CD4-positive, CD25-positive, alpha-beta regulatory T cell (primary cell): ENCODE results near the gene TMEM221. TPM values are rescaled to one million over a fixed set of nuclear protein-coding genes. Genes with fewer than 3 reads are reported as not detected.

Experiments used
- ATAC-seq, 2 donors: fragments of 150-1000 bp; cut with Tn5 transposase; one replicate each; pipeline ENCODE4 v1.10.0; 2021; ENCODE audit warnings: low read depth in 2 of 2, moderate number of reproducible peaks in 2 of 2, moderate library complexity in 1 of 2
- DNase-seq, 3 donors: peaks; one replicate each; pipeline versions ENCODE4 v3.0.0 to v3.0.0-alpha.2; 2012 to 2022; ENCODE audit warnings: mixed read lengths in 1 of 3
- H3K27ac ChIP-seq: one replicate; pipeline ENCODE4 v1.7.0; 2013; ENCODE audit warnings: mild to moderate bottlenecking, low read length; ENCODE audit not compliant: insufficient read depth, poor library complexity, severe bottlenecking
- H3K27me3 ChIP-seq: one replicate; pipeline ENCODE4 v1.7.0; 2013; ENCODE audit warnings: low read length; ENCODE audit not compliant: control insufficient read depth, insufficient read depth
- H3K36me3 ChIP-seq: one replicate; pipeline ENCODE4 v1.7.0; 2013; ENCODE audit warnings: mild to moderate bottlenecking, low read length, moderate library complexity; ENCODE audit not compliant: control insufficient read depth, insufficient read depth
- H3K4me1 ChIP-seq: 2 replicates; pipeline ENCODE4 v1.7.0; 2013; ENCODE audit warnings: mild to moderate bottlenecking, low read length; ENCODE audit not compliant: insufficient read depth, control insufficient read depth, poor library complexity, severe bottlenecking
- H3K4me3 ChIP-seq: one replicate; pipeline ENCODE4 v1.7.0; 2013; ENCODE audit warnings: low read depth, mild to moderate bottlenecking, low read length, moderate library complexity
- H3K9me3 ChIP-seq, 2 experiments: 1 replicate in 1 of 2; 2 replicates in 1 of 2; pipeline ENCODE4 v1.7.0; 2013; ENCODE audit warnings: low read length in 2 of 2, mild to moderate bottlenecking in 1 of 2, moderate library complexity in 1 of 2; ENCODE audit not compliant: control insufficient read depth in 2 of 2
- H3K27ac Mint-ChIP-seq, 3 donors: one replicate each; pipeline ENCODE4 v1.8.0; 2020 to 2022; ENCODE audit warnings: mild to moderate bottlenecking in 3 of 3, mixed read lengths in 3 of 3, moderate library complexity in 2 of 3
- H3K27me3 Mint-ChIP-seq: one replicate; pipeline ENCODE4 v1.8.0; 2022; ENCODE audit warnings: mild to moderate bottlenecking, mixed read lengths
- H3K36me3 Mint-ChIP-seq: one replicate; pipeline ENCODE4 v1.8.0; 2020; ENCODE audit warnings: mixed read lengths
- H3K4me1 Mint-ChIP-seq, 4 donors: one replicate each; pipeline ENCODE4 v1.8.0; 2020 to 2022; ENCODE audit warnings: mixed read lengths in 4 of 4, mild to moderate bottlenecking in 1 of 4
- H3K4me3 Mint-ChIP-seq, 4 donors: one replicate each; pipeline ENCODE4 v1.8.0; 2020 to 2022; ENCODE audit warnings: mild to moderate bottlenecking in 4 of 4, mixed read lengths in 4 of 4, moderate library complexity in 3 of 4
- H3K9me3 Mint-ChIP-seq, 7 donors: one replicate each; pipeline ENCODE4 v1.8.0; 2020 to 2022; ENCODE audit warnings: mixed read lengths in 7 of 7, mild to moderate bottlenecking in 3 of 7, moderate library complexity in 2 of 7
- polyA plus RNA-seq, 4 donors: library from polyadenylated mRNA; unstranded; fragments of 300-500 nt; fragmentation: Illumina TruSeq; gene quantifications; one replicate each; pipeline ENCODE4 v1.2.3, GENCODE V29; 2021
- total RNA-seq: library from RNA; stranded (reverse); gene quantifications from one replicate; pipeline ENCODE4 v1.2.3, GENCODE V29; 2022

TMEM221 gene
- total and polyA plus RNA-seq, 5 donors from 2014 or later, result 0.16 TPM; not detected in 4

GRCh38 chr19:17470068-17470841, 21.8 kb upstream of the TMEM221 start, which contains the start of gene SLC27A1:
SLC27A1 (plus strand) TSS chr19:17470524; CDS start chr19:17470541, 17 bp downstream.
- Mint-ChIP-seq H3K27ac (peak within 1 kb of the TSS; percentile 93 to 97 (median 97)), H3K4me3 (peak within 1 kb of the TSS; percentile 89 to 99 (median 97)), H3K36me3 (no peaks in the 10 kb centered on the region), H3K9me3 (no peaks in the 10 kb centered on the region), H3K4me1 (peaks cover 5 to 30% (median 15%) of the 10 kb centered on the region in 4 donors), H3K27me3 (peaks cover 4% of the 10 kb centered on the region)
- no peaks in the 10 kb centered on the region for H3K27me3 ChIP-seq
- no peaks in the 10 kb centered on the region for H3K9me3 ChIP-seq
- no peaks in the 10 kb centered on the region for H3K36me3 ChIP-seq
- H3K4me3 ChIP-seq, result peak within 1 kb of the TSS; percentile 81
- peaks cover 26% of the 10 kb centered on the region for H3K4me1 ChIP-seq
- H3K27ac ChIP-seq, result peak within 1 kb of the TSS; percentile 76
- peak; percentile 83 to 91 (median 90) for DNase-seq
- peak; percentile 62 to 73 for ATAC-seq

DNA sequence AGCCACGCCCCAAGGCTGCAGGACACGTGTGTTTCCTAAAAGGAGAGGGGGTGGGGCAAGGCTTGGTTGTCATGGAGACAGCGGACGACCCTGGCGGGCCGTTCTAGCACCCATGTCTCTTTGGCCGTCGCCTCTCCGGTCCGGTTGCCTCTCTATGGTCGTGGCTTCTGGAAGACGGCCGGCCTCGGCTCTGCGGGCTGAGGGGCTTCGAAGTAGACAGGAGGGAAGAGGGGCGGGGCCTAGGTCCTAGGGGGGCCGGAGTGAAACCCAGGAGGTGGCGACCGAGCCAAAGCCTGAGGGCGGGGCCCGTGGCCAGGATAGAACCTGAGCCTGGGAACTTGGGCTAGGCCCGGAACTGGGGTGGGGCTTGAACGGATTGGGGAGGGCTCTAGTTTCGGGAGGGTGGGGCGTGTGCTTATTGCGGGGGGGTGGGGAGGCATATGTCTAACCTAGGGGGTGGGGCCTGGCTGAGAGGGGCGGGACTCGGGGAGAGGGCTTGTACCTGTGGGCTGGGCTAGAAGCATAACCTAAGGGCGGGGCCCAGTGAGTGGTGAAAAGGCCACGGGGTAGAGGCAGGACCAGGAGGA, 21.1 kb upstream of the TMEM221 start:
- H3K4me1 Mint-ChIP-seq, result peaks cover 5 to 30% (median 15%) of the 10 kb centered on the region in 4 donors
- H3K9me3 Mint-ChIP-seq, result no peaks in the 10 kb centered on the region
- peak overlapping the region; percentile 89 to 99 (median 97) for H3K4me3 Mint-ChIP-seq
- Histone ChIP-seq H3K9me3 (no peaks in the 10 kb centered on the region), H3K27ac (peak overlapping the region; percentile 76), H3K27me3 (no peaks in the 10 kb centered on the region), H3K4me3 (peak overlapping the region; percentile 81), H3K36me3 (no peaks in the 10 kb centered on the region), H3K4me1 (peaks cover 26% of the 10 kb centered on the region)
- DNase-seq (peak; percentile 87 to 95 (median 92)), ATAC-seq (peak; percentile 88 to 89)
- H3K27me3 Mint-ChIP-seq, result peaks cover 6% of the 10 kb centered on the region
- H3K27ac Mint-ChIP-seq, result peak overlapping the region; percentile 93 to 97 (median 97)
- H3K36me3 Mint-ChIP-seq, result no peaks in the 10 kb centered on the region

GRCh38 chr19:17469092-17469480, 20.6 kb upstream of the TMEM221 start:
- Mint-ChIP-seq H3K27me3 (peaks cover 8% of the 10 kb centered on the region), H3K4me1 (peaks cover 5 to 30% (median 15%) of the 10 kb centered on the region in 4 donors), H3K4me3 (peak overlapping the region; percentile 89 to 99 (median 97)), H3K27ac (peak overlapping the region; percentile 93 to 97 (median 97)), H3K36me3 (no peaks in the 10 kb centered on the region), H3K9me3 (no peaks in the 10 kb centered on the region)
- ATAC-seq (no peak), DNase-seq (no peak)
- Histone ChIP-seq H3K4me1 (peaks cover 26% of the 10 kb centered on the region), H3K36me3 (no peaks in the 10 kb centered on the region), H3K9me3 (no peaks in the 10 kb centered on the region), H3K27ac (peak overlapping the region; percentile 76), H3K27me3 (no peaks in the 10 kb centered on the region), H3K4me3 (no peak overlapping the region)

GRCh38 chr19:17468302-17469091, 20.0 kb upstream of the TMEM221 start:
- H3K4me1 Mint-ChIP-seq, result peaks cover 5 to 30% (median 15%) of the 10 kb centered on the region in 4 donors
- Histone ChIP-seq H3K36me3 (no peaks in the 10 kb centered on the region), H3K9me3 (no peaks in the 10 kb centered on the region), H3K27me3 (no peaks in the 10 kb centered on the region), H3K27ac (peak overlapping the region; percentile 76), H3K4me3 (no peak overlapping the region), H3K4me1 (peaks cover 26% of the 10 kb centered on the region)
- no peak for ATAC-seq
- no peaks in the 10 kb centered on the region for H3K36me3 Mint-ChIP-seq
- H3K9me3 Mint-ChIP-seq, result no peaks in the 10 kb centered on the region
- no peak for DNase-seq
- H3K27me3 Mint-ChIP-seq, result peaks cover 8% of the 10 kb centered on the region
- peak overlapping the region; percentile 89 to 99 (median 97) for H3K4me3 Mint-ChIP-seq
- H3K27ac Mint-ChIP-seq, result peak overlapping the region; percentile 93 to 97 (median 97)

- Mint-ChIP-seq H3K27ac (peak overlapping the region in 1 of 3 donors; percentile 65), H3K4me1 (peaks cover 5 to 30% (median 13%) of the 10 kb centered on the region in 4 donors), H3K9me3 (no peaks in the 10 kb centered on the region), H3K36me3 (no peaks in the 10 kb centered on the region), H3K4me3 (peak overlapping the region in 2 of 4 donors; percentile 24 to 56), H3K27me3 (peaks cover 8% of the 10 kb centered on the region)
- Histone ChIP-seq H3K27me3 (no peaks in the 10 kb centered on the region), H3K36me3 (no peaks in the 10 kb centered on the region), H3K4me3 (no peak overlapping the region), H3K9me3 (no peaks in the 10 kb centered on the region), H3K27ac (no peak overlapping the region), H3K4me1 (peaks cover 26% of the 10 kb centered on the region)
- DNase-seq (no peak), ATAC-seq (no peak)
These were observed 19.2 kb upstream of the TMEM221 start for GRCh38 chr19:17467471-17468301.

GRCh38 chr19:17466487-17466850, 18.0 kb upstream of the TMEM221 start:
- no peaks in the 10 kb centered on the region for H3K27me3 ChIP-seq
- Mint-ChIP-seq H3K4me3 (peak overlapping the region in 2 of 4 donors; percentile 56 to 69), H3K27me3 (peaks cover 8% of the 10 kb centered on the region), H3K4me1 (peaks cover 5 to 26% (median 13%) of the 10 kb centered on the region in 4 donors), H3K27ac (peak overlapping the region in 1 of 3 donors; percentile 60), H3K36me3 (no peaks in the 10 kb centered on the region), H3K9me3 (no peaks in the 10 kb centered on the region)
- ATAC-seq (no peak), DNase-seq (no peak)
- H3K27ac ChIP-seq, result no peak overlapping the region
- H3K4me1 ChIP-seq, result peaks cover 26% of the 10 kb centered on the region
- H3K36me3 ChIP-seq, result no peaks in the 10 kb centered on the region
- H3K4me3 ChIP-seq, result no peak overlapping the region
- no peaks in the 10 kb centered on the region for H3K9me3 ChIP-seq
